Pericardium fibroblast (primary cell): ENCODE results near the gene GSTM1. TPM values are rescaled to one million over a fixed set of nuclear protein-coding genes. Genes with fewer than 3 reads are reported as not detected.

Experiments used
- total RNA-seq: library from RNA; depleted of rRNA; stranded (reverse); fragments of >200 nt; gene quantifications from 2 replicates; pipeline ENCODE4 v1.2.3, GENCODE V29; 2015

GSTM1 gene
- 75.3 TPM in 1 of 2 replicates, not detected in the other for total RNA-seq

GRCh38 chr1:109687641-109688499 lies at the start of gene GSTM1:
Gene GSTM1 (plus strand): TSS chr1:109687817. CDS start chr1:109687874, 57 bp downstream.

GRCh38 chr1:109655615-109656519 lies 31.8 kb upstream of the GSTM1 start, which contains the start of gene GSTM4:
Gene GSTM4 (plus strand): TSS chr1:109656099. CDS start chr1:109656390, 291 bp downstream.

GRCh38 chr1:109667452-109668122 lies 20.0 kb upstream of the GSTM1 start, which contains the start of gene GSTM2:
Gene GSTM2 (plus strand): TSS chr1:109668057. CDS start chr1:109668116, 59 bp downstream.

GRCh38 chr1:109711593-109712320 lies 24.1 kb downstream of the GSTM1 start, which contains the start of gene GSTM5:
Gene GSTM5 (plus strand): TSS chr1:109712251. CDS start chr1:109712313, 62 bp downstream.

GRCh38 chr1:109740615-109741373 lies 53.2 kb downstream of the GSTM1 start, which contains the start of gene GSTM3:
Gene GSTM3 (minus strand): TSS chr1:109741038. CDS start chr1:109740287, 751 bp downstream.

Other genes with a start within 250 kb of the GSTM1 start
- gene SYPL2, start 221.3 kb upstream of the GSTM1 start, total RNA-seq: 0.23 and 1.4 TPM in 2 replicates
- 5.8 and 6.2 TPM in 2 replicates for gene ATXN7L2, start 203.9 kb upstream of the GSTM1 start, total RNA-seq
- gene CYB561D1, start 193.7 kb upstream of the GSTM1 start, total RNA-seq: 6.0 and 7.4 TPM in 2 replicates
- gene AMIGO1, start 178.1 kb upstream of the GSTM1 start, total RNA-seq: 0.12 and 1.4 TPM in 2 replicates
- not detected in 2 replicates for gene GPR61, start 147.9 kb upstream of the GSTM1 start, total RNA-seq
- gene GNAI3, start 139.2 kb upstream of the GSTM1 start, total RNA-seq: 7.5 TPM in 2 replicates
- 0.17 TPM in 1 of 2 replicates, not detected in the other for gene GNAT2, start 68.2 kb upstream of the GSTM1 start, total RNA-seq
- gene AMPD2, start 68.0 kb upstream of the GSTM1 start, total RNA-seq: 47.5 and 50.8 TPM in 2 replicates
- 4.3 and 17.6 TPM in 2 replicates for gene GSTM4, start 31.7 kb upstream of the GSTM1 start, total RNA-seq
- 55.4 and 78.2 TPM in 2 replicates for gene GSTM2, start 19.8 kb upstream of the GSTM1 start, total RNA-seq
- gene GSTM5, start 24.4 kb downstream of the GSTM1 start, total RNA-seq: 3.7 TPM in 1 of 2 replicates, not detected in the other
- gene GSTM3, start 53.2 kb downstream of the GSTM1 start, total RNA-seq: 78.7 and 143 TPM in 2 replicates
- gene EPS8L3, start 76.1 kb downstream of the GSTM1 start, total RNA-seq: not detected in 2 replicates
- gene CSF1, start 223.0 kb downstream of the GSTM1 start, total RNA-seq: 84.8 and 125 TPM in 2 replicates